Spleen (tissue), 11 donors: Measurements from ENCODE around the gene SGIP1. TPM values are rescaled to one million over a fixed set of nuclear protein-coding genes. Genes with fewer than 3 reads are reported as not detected.

Source experiments
- DNase-seq: peaks from one replicate; pipeline ENCODE4 v3.0.0-alpha.2; 2020
- H3K27ac ChIP-seq, 8 donors: fragments of 200-600 bp; sonication (generic) in 7 of 8; 1 replicate in 4 of 8; 2 replicates in 4 of 8; pipeline versions ENCODE4 v1.5.0 to v1.8.0; 2016 to 2021; ENCODE audit warnings: inconsistent platforms in 4 of 8, mild to moderate bottlenecking in 4 of 8, moderate library complexity in 1 of 8
- H3K27me3 ChIP-seq, 7 donors: fragments of 200-600 bp; sonication (generic) in 6 of 7; replicated peaks in 1 of 7; 1 replicate in 4 of 7; 2 replicates in 3 of 7; pipeline versions ENCODE4 v1.5.0 to v1.8.0; 2016 to 2021; ENCODE audit warnings: inconsistent platforms in 3 of 7, mild to moderate bottlenecking in 1 of 7
- H3K36me3 ChIP-seq, 6 donors: fragments of 200-600 bp; sonication (generic) in 5 of 6; 1 replicate in 4 of 6; 2 replicates in 2 of 6; pipeline versions ENCODE4 v1.5.0 to v1.8.0; 2016 to 2021; ENCODE audit warnings: inconsistent platforms in 2 of 6
- H3K4me1 ChIP-seq, 6 donors: fragments of 200-600 bp; sonication (generic) in 5 of 6; 1 replicate in 3 of 6; 2 replicates in 3 of 6; pipeline versions ENCODE4 v1.5.0 to v1.8.0; 2016 to 2021; ENCODE audit warnings: inconsistent platforms in 3 of 6
- H3K4me3 ChIP-seq, 8 donors: fragments of 200-600 bp; sonication (generic) in 7 of 8; 1 replicate in 4 of 8; 2 replicates in 4 of 8; pipeline versions ENCODE4 v1.5.0 to v1.8.0; 2016 to 2021; ENCODE audit warnings: inconsistent platforms in 4 of 8, mild to moderate bottlenecking in 4 of 8, moderate library complexity in 2 of 8
- H3K9me3 ChIP-seq, 8 donors: fragments of 200-600 bp; sonication (generic) in 7 of 8; 1 replicate in 4 of 8; 2 replicates in 4 of 8; pipeline versions ENCODE4 v1.5.0 to v1.8.0; 2016 to 2021; ENCODE audit warnings: inconsistent platforms in 4 of 8
- POLR2A ChIP-seq, 3 donors: fragments of 450-650 bp; IDR thresholded peaks; one replicate each; pipeline ENCODE4 v1.5.1; 2017; ENCODE audit warnings: antibody characterized with exemption in 3 of 3, mild to moderate bottlenecking in 1 of 3
- POLR2AphosphoS5 ChIP-seq, 3 donors: sonication (generic); formaldehyde crosslinking; IDR thresholded peaks; one replicate each; pipeline ENCODE4 v1.5.1; 2017; ENCODE audit warnings: antibody characterized with exemption in 3 of 3
- WGBS, 5 donors: extraction: QIAGEN DNeasy Blood & Tissue Kit in 3 of 5; methylation state at CpG; one replicate each; pipeline versions ENCODE4 v1.1.5 to v1.1.7; 2013 to 2018; 5-methylcytosine and 5-hydroxymethylcytosine counted together
- intact Hi-C: fragments of 100-400 bp; cut with DNase I; formaldehyde crosslinking; loops from one replicate; pipeline ENCODE4 v1.15.0; 2023; ENCODE audit warnings: low total_unique reads
- polyA plus RNA-seq, 3 donors: library from polyadenylated mRNA; stranded (reverse); fragments of 200-250 nt; gene quantifications; one replicate each; pipeline ENCODE4 v1.2.1, GENCODE V29; 2013
- total RNA-seq, 7 donors: library from RNA; depleted of rRNA in 3 of 7; stranded (reverse); fragments of >200 nt in 3 of 7; fragmentation: NEBNext Ultra II Directional in 4 of 7; extraction: Animal tissue kit (Norgen Biotek cat#: 25700) in 4 of 7; gene quantifications; one replicate each; pipeline versions ENCODE4 v1.1.0 to v1.2.1, GENCODE V29; 2016 to 2021
- TF ChIP-seq, protein P1 (sequence below), 11 experiments: fragments of 200-600 bp in 7 of 11; fragments of 450-650 bp in 4 of 11; sonication (generic) in 4 of 11; IDR thresholded peaks in 8 of 11; conservative IDR thresholded peaks in 3 of 11; 1 replicate in 7 of 11; 2 replicates in 4 of 11; pipeline versions ENCODE4 v1.4.0 to v1.8.0; 2016 to 2021; ENCODE audit warnings: antibody characterized with exemption in 11 of 11, inconsistent platforms in 4 of 11, mild to moderate bottlenecking in 1 of 11
- donor health status: healthy with polysubstance abuse.
- donor health status: DM: no; HTN: no; CAD: no; lungs with moderate emphysema.
- donor health status: DM: no; HTN: no; CAD: no.
- donor health status: Bipolar disorder and iron deficiency.
- donor health status: healthy.
- donor health status: DM: no; HTN: no; CAD: no.
- donor health status: DM: yes; HTN: yes; CAD: no.

The SGIP1 gene
- total and polyA plus RNA-seq, 10 donors, result 0.13 to 1.6 (median 0.74) TPM; not detected in 2

DNA sequence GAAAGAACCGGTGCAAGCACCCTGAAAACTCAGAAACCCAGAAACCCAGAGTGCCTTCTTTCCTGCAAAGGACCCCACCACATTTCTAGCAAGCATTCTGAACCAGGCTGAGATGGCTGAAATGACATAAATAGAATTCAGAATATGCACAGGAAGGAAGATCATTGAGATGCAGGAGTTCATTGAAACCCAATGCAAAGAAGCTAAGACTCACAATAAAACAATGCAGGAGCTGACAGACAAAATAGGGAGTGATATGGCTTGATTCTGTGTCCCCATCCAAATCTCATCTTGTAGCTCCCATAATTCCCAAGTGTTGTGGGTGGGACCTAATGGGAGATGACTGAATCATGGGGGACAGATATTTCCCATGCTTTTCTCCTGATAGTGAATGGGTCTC, 22.8 kb upstream of the SGIP1 start:
- Histone ChIP-seq H3K27me3 (peaks cover 0 to 14% (median 0%) of the 10 kb centered on the region in 7 donors), H3K4me3 (no peak overlapping the region), H3K36me3 (no peaks in the 10 kb centered on the region), H3K27ac (no peak overlapping the region), H3K4me1 (no peaks in the 10 kb centered on the region), H3K9me3 (no peaks in the 10 kb centered on the region)
- intact Hi-C loops, result no loop called here
- TF ChIP-seq, protein P1, sequence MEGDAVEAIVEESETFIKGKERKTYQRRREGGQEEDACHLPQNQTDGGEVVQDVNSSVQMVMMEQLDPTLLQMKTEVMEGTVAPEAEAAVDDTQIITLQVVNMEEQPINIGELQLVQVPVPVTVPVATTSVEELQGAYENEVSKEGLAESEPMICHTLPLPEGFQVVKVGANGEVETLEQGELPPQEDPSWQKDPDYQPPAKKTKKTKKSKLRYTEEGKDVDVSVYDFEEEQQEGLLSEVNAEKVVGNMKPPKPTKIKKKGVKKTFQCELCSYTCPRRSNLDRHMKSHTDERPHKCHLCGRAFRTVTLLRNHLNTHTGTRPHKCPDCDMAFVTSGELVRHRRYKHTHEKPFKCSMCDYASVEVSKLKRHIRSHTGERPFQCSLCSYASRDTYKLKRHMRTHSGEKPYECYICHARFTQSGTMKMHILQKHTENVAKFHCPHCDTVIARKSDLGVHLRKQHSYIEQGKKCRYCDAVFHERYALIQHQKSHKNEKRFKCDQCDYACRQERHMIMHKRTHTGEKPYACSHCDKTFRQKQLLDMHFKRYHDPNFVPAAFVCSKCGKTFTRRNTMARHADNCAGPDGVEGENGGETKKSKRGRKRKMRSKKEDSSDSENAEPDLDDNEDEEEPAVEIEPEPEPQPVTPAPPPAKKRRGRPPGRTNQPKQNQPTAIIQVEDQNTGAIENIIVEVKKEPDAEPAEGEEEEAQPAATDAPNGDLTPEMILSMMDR (IDR thresholded peaks at IDR 0.05 in 8 of 11, conservative IDR thresholded peaks at IDR 0.05 in 3 of 11), result no peak
- TF ChIP-seq POLR2A (IDR thresholded peaks at IDR 0.05) (no peak), POLR2AphosphoS5 (IDR thresholded peaks at IDR 0.05) (no peak)
- DNase-seq, result no peak
- WGBS, 5 donors, result 74 to 93% (median 86%) methylated on average over 1 of the region's 1 CpG

DNA sequence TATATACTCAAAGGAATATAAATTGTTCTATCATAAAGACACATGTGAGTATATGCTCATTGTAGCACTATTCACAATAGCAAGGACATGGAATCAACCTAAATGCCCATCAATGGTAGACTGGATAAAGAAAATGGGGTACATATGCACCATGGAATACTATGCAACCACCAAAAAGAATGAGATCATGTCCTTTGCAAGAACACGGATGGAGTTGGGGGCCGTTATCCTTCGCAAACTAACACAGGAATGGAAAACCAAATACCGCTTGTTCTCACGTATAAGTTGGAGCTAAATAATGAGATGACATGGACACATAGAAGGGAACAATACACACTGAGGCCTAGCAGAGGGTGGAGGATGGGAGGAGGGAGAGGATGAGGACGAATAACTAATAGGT, 16.0 kb upstream of the SGIP1 start:
- WGBS, 5 donors, result 75 to 90% (median 87%) methylated on average over 6 of the region's 6 CpGs

DNA sequence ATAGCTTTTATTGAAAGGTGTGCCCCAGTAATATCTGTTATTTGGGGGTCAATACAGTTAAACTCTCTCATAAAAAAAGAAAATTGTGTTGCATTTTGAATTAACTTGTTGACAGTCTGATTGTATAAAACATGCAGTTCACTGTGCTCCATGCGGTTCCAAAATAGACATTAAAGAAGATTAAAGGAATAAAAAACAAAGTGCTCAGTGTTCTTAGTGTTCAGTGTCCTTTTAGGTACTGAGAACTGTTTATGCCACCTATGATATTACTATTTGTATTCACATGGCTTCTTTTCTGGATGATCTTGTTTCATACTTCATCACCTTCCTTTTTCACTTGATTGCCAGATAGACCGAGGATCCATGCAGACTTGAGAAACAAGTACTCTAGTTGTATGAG, 15.3 kb upstream of the SGIP1 start:
- WGBS, 5 donors, result 74 to 91% (median 79%) methylated on average over 2 of the region's 2 CpGs

More for the DNA sequence above, 16.0 kb upstream of the SGIP1 start:
- Histone ChIP-seq H3K9me3 (no peaks in the 10 kb centered on the region), H3K36me3 (no peaks in the 10 kb centered on the region), H3K27ac (no peak overlapping the region), H3K4me3 (no peak overlapping the region), H3K27me3 (no peaks in the 10 kb centered on the region), H3K4me1 (no peaks in the 10 kb centered on the region)
- TF ChIP-seq, protein P1 (IDR thresholded peaks at IDR 0.05 in 8 of 11, conservative IDR thresholded peaks at IDR 0.05 in 3 of 11), result no peak
- TF ChIP-seq POLR2A (IDR thresholded peaks at IDR 0.05) (no peak), POLR2AphosphoS5 (IDR thresholded peaks at IDR 0.05) (no peak)
- DNase-seq, result no peak
- intact Hi-C loops, result no loop called here

DNA sequence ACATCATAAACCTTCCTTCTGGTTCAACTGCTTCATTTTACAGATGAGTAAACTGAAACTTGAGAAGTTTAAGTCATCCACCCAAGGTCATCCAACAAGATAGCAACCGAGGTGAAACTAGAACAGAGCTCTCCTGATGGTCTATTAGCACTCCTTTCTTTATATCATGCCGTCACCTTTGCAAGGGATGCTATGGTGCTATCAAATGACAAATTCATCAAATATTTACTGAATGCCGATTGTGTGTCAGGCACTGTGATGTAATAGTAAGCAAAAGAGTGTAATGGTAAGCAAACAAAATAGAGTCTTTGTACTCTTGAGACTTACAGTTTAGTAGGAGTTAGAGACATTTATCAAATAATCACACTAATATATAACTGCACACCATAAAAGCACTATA, 14.0 kb upstream of the SGIP1 start:
- DNase-seq, result no peak
- Histone ChIP-seq H3K27ac (no peak overlapping the region), H3K27me3 (no peaks in the 10 kb centered on the region), H3K9me3 (no peaks in the 10 kb centered on the region), H3K4me1 (no peaks in the 10 kb centered on the region), H3K4me3 (no peak overlapping the region), H3K36me3 (no peaks in the 10 kb centered on the region)
- TF ChIP-seq POLR2AphosphoS5 (IDR thresholded peaks at IDR 0.05) (no peak), POLR2A (IDR thresholded peaks at IDR 0.05) (no peak)
- TF ChIP-seq, protein P1 (IDR thresholded peaks at IDR 0.05 in 8 of 11, conservative IDR thresholded peaks at IDR 0.05 in 3 of 11), result no peak
- intact Hi-C loops, result no loop called here
- 79 to 91% (median 86%) methylated on average over 3 of the region's 3 CpGs for WGBS, 5 donors

More for the DNA sequence above, 15.3 kb upstream of the SGIP1 start:
- DNase-seq, result no peak
- Histone ChIP-seq H3K27me3 (no peaks in the 10 kb centered on the region), H3K36me3 (no peaks in the 10 kb centered on the region), H3K27ac (no peak overlapping the region), H3K9me3 (no peaks in the 10 kb centered on the region), H3K4me1 (no peaks in the 10 kb centered on the region), H3K4me3 (no peak overlapping the region)
- TF ChIP-seq, protein P1 (IDR thresholded peaks at IDR 0.05 in 8 of 11, conservative IDR thresholded peaks at IDR 0.05 in 3 of 11), result no peak
- TF ChIP-seq POLR2AphosphoS5 (IDR thresholded peaks at IDR 0.05) (no peak), POLR2A (IDR thresholded peaks at IDR 0.05) (no peak)
- intact Hi-C loops, result no loop called here
